Endothelial cell of umbilical vein (primary cell): Measurements from ENCODE around the gene PPP1R9A. TPM values are rescaled to one million over a fixed set of nuclear protein-coding genes. Genes with fewer than 3 reads are reported as not detected.

Source experiments
- BruUV-seq: library from RNA; stranded (reverse); fragments of 400-500 nt; replicated peaks from 2 replicates; lab custom pipeline; 2021; lab: Mats Ljungman, UMichigan
- CTCF ChIA-PET: fragments of 300-600, 350-600 bp; sonication (Branson Sonifier 250); formaldehyde crosslinking; loops from one replicate; lab custom pipeline; 2021; ENCODE audit warnings: antibody characterized with exemption, inconsistent platforms; lab: Charles Lee
- POLR2A ChIA-PET: fragments of 300-600, 350-600 bp; sonication (Branson Sonifier 250); formaldehyde crosslinking; loops from one replicate; lab custom pipeline; 2021; ENCODE audit warnings: antibody characterized with exemption, inconsistent platforms; lab: Charles Lee
- DNase-seq: peaks from one replicate; pipeline ENCODE4 v3.0.0-alpha.2; 2011; ENCODE audit warnings: low read depth, low spot score
- FAIRE-seq: peaks from 2 replicates; lab custom pipeline; 2011; peaks lifted over from hg19 to GRCh38; lab: Jason Lieb, UNC
- H2AFZ ChIP-seq: 2 replicates; pipeline ENCODE4 v1.6.0; 2012; ENCODE audit warnings: low read depth, low read length, control low read depth, inconsistent platforms
- H3K27ac ChIP-seq: 2 replicates; pipeline ENCODE4 v1.5.1; 2011; ENCODE audit warnings: low read depth, mild to moderate bottlenecking, control low read depth, low read length, moderate library complexity; ENCODE audit not compliant: insufficient read depth
- H3K27me3 ChIP-seq, 2 experiments: 2 replicates each; pipeline versions ENCODE4 v1.6.0 to v1.6.1; 2011; ENCODE audit warnings: low read length in 2 of 2, mixed read lengths in 1 of 2; ENCODE audit not compliant: control insufficient read depth in 2 of 2, insufficient read depth in 2 of 2
- H3K36me3 ChIP-seq, 2 experiments: 2 replicates in 1 of 2; 3 replicates in 1 of 2; pipeline ENCODE4 v1.5.1; 2011; ENCODE audit warnings: low read length in 2 of 2, mild to moderate bottlenecking in 1 of 2, moderate library complexity in 1 of 2; ENCODE audit not compliant: control insufficient read depth in 2 of 2, insufficient read depth in 2 of 2; ENCODE audit errors: extremely low read depth in 1 of 2
- H3K4me1 ChIP-seq: 3 replicates; pipeline ENCODE4 v1.5.1; 2011; ENCODE audit warnings: mild to moderate bottlenecking, low read length; ENCODE audit not compliant: control insufficient read depth, insufficient read depth; ENCODE audit errors: extremely low read depth
- H3K4me2 ChIP-seq: 2 replicates; pipeline ENCODE4 v1.6.1; 2011; ENCODE audit warnings: low read length, control low read depth, mixed read lengths; ENCODE audit not compliant: insufficient read depth
- H3K4me3 ChIP-seq, 3 experiments: fragments of 200-600 bp in 1 of 3; sonication (generic), shearing (Covaris generic) in 1 of 3; replicated peaks in 1 of 3; 2 replicates each; pipeline ENCODE4 v1.5.1; 2011 to 2016; ENCODE audit warnings: control low read depth in 3 of 3, low read length in 3 of 3, mild to moderate bottlenecking in 2 of 3, inconsistent platforms in 1 of 3, low read depth in 1 of 3, moderate library complexity in 1 of 3; ENCODE audit not compliant: insufficient read depth in 1 of 3
- H3K79me2 ChIP-seq: 2 replicates; pipeline ENCODE4 v1.6.0; 2012; ENCODE audit warnings: low read length, inconsistent platforms; ENCODE audit not compliant: control insufficient read depth, insufficient read depth
- H3K9ac ChIP-seq: replicated peaks from 2 replicates; pipeline ENCODE3; 2011; ENCODE audit warnings: low read length, control low read depth; ENCODE audit not compliant: insufficient read depth; ENCODE audit errors: extremely low read depth
- H3K9me1 ChIP-seq: replicated peaks from 3 replicates; pipeline ENCODE4 v1.6.0; 2011; ENCODE audit warnings: mild to moderate bottlenecking, low read length; ENCODE audit not compliant: control insufficient read depth, insufficient read depth; ENCODE audit errors: extremely low read depth
- H3K9me3 ChIP-seq: replicated peaks from 2 replicates; pipeline ENCODE4 v1.5.1; 2012; ENCODE audit warnings: low read length, inconsistent platforms; ENCODE audit not compliant: control insufficient read depth, insufficient read depth
- H4K20me1 ChIP-seq: replicated peaks from 2 replicates; pipeline ENCODE3; 2011; ENCODE audit warnings: mild to moderate bottlenecking, low read length; ENCODE audit not compliant: control insufficient read depth, insufficient read depth; ENCODE audit errors: extremely low read depth
- CTCF ChIP-seq, 2 donors: IDR thresholded peaks; 1 replicate in 1 of 2; 2 replicates in 1 of 2; pipeline ENCODE4 v1.5.1; 2011; ENCODE audit warnings: low read length in 2 of 2, mild to moderate bottlenecking in 2 of 2, moderate library complexity in 2 of 2, control low read depth in 1 of 2, inconsistent platforms in 1 of 2, low read depth in 1 of 2; ENCODE audit not compliant: insufficient read depth in 1 of 2; ENCODE audit errors: extremely low read depth in 1 of 2
- EZH2 ChIP-seq: IDR thresholded peaks from 2 replicates; pipeline ENCODE4 v1.6.1; 2012; ENCODE audit warnings: borderline replicate concordance, low read depth, mild to moderate bottlenecking, moderate library complexity, low read length, inconsistent platforms; ENCODE audit not compliant: severe bottlenecking
- POLR2A ChIP-seq: IDR thresholded peaks from 2 replicates; pipeline ENCODE4 v1.6.1; 2012; ENCODE audit warnings: low read depth, mild to moderate bottlenecking, control low read depth, low read length
- POLR2AphosphoS5 ChIP-seq: IDR thresholded peaks from 2 replicates; pipeline ENCODE4 v1.6.1; 2012; ENCODE audit warnings: low read depth, mild to moderate bottlenecking, control low read depth, low read length, moderate library complexity; ENCODE audit not compliant: insufficient read depth
- dilution Hi-C: fragments of 300-500 bp; cut with MboI; formaldehyde crosslinking; loops from one replicate; pipeline ENCODE4 v1.15.0; 2019; ENCODE audit warnings: low sequenced_read_pairs; ENCODE audit not compliant: extremely low pct_ligation_motif_present
- intact Hi-C: fragments of 100-400 bp; cut with micrococcal nuclease; formaldehyde crosslinking; loops from one replicate; pipeline ENCODE4 v1.10.0; 2022
- polyA plus RNA-seq, 4 experiments: library from polyadenylated mRNA; depleted of rRNA in 3 of 4; stranded (reverse) in 3 of 4; unstranded in 1 of 4; fragments of >200 nt; gene quantifications; 2 replicates each; pipeline versions ENCODE4 v1.2.1 to v1.2.3, GENCODE V29; 2011 to 2012; ENCODE audit warnings: missing spikeins in 1 of 4
- total RNA-seq: library from RNA; stranded (reverse); gene quantifications from 2 replicates; pipeline ENCODE4 v1.2.3, GENCODE V29; 2021

Gene PPP1R9A
- total and polyA plus RNA-seq, 2 donors (not counting 3 experiments of a cell fraction or from before 2014, with no cell fraction given) = 0.50 to 3.0 TPM

- no peak overlapping the region for H3K4me3 ChIP-seq
- TF ChIP-seq CTCF (IDR thresholded peaks at IDR 0.05; ENCODE audit: extremely low read depth in 1 of 2, insufficient read depth in 1 of 2, low read depth in 1 of 2, low read length in 2 of 2) = peak; percentile 10 to 27
- TF ChIP-seq POLR2AphosphoS5 = no peak
- no peak for TF ChIP-seq POLR2A
- TF ChIP-seq EZH2 = no peak
- no peak overlapping the region for H3K27ac ChIP-seq
- ChIA-PET CTCF (interaction anchor here (1.0 to 1.6 kb wide), 2 partner anchors 596 to 645 kb away, joined by 4 to 16 read pairs; no protein-coding TSS in a partner anchor), POLR2A (no interaction called here)
- H3K4me1 ChIP-seq = no peaks in the 10 kb centered on the region
- H4K20me1 ChIP-seq = no peaks in the 10 kb centered on the region
- intact Hi-C loops (loop anchor here (1.0 to 10.0 kb wide), 3 partner anchors 390 to 751 kb away; no protein-coding TSS in a partner anchor), dilution Hi-C loops (no loop called here)
- no peaks in the 10 kb centered on the region for H3K9me3 ChIP-seq
- no peak overlapping the region for H2AFZ ChIP-seq
- BruUV-seq = no TSS peak
- FAIRE-seq (no peak), DNase-seq (peak; percentile 45)
- no peaks in the 10 kb centered on the region for H3K79me2 ChIP-seq
- H3K4me2 ChIP-seq = no peak overlapping the region
- H3K9me1 ChIP-seq = no peaks in the 10 kb centered on the region
- no peak overlapping the region for H3K9ac ChIP-seq
- H3K36me3 ChIP-seq = no peaks in the 10 kb centered on the region
- H3K27me3 ChIP-seq = no peaks in the 10 kb centered on the region
Observed at GRCh38 chr7:95045236-95045923, 138.0 kb downstream of the PPP1R9A start.
